Kidney epithelial cell (primary cell): ENCODE measurements around the gene SLC6A8. TPM values are rescaled to one million over a fixed set of nuclear protein-coding genes. Genes with fewer than 3 reads are reported as not detected.

ENCODE experiments used
- DNase-seq: peaks from one replicate; pipeline ENCODE4 v3.0.0-alpha.2; 2010; ENCODE audit warnings: low read depth
- H3K27me3 ChIP-seq: 2 replicates; pipeline ENCODE4 v1.6.0; 2011; ENCODE audit warnings: low read length; ENCODE audit not compliant: control insufficient read depth, insufficient read depth
- H3K36me3 ChIP-seq: 2 replicates; pipeline ENCODE4 v1.5.1; 2011; ENCODE audit warnings: low read length; ENCODE audit not compliant: control insufficient read depth, insufficient read depth
- H3K4me3 ChIP-seq: 2 replicates; pipeline ENCODE4 v1.5.1; 2011; ENCODE audit warnings: low read depth, mild to moderate bottlenecking, control low read depth, low read length
- total RNA-seq: library from RNA; depleted of rRNA; stranded (reverse); fragments of >200 nt; gene quantifications from 2 replicates; pipeline ENCODE4 v1.2.3, GENCODE V29; 2015
- TF ChIP-seq, protein P1 (sequence below): IDR thresholded peaks from 2 replicates; pipeline ENCODE4 v1.5.1; 2011; ENCODE audit warnings: mild to moderate bottlenecking, moderate library complexity, low read length, control low read depth, inconsistent platforms; ENCODE audit not compliant: insufficient read depth, poor library complexity, severe bottlenecking

SLC6A8 gene
- total RNA-seq, 1 donor from 2014 or later, result 35.0 TPM

DNA sequence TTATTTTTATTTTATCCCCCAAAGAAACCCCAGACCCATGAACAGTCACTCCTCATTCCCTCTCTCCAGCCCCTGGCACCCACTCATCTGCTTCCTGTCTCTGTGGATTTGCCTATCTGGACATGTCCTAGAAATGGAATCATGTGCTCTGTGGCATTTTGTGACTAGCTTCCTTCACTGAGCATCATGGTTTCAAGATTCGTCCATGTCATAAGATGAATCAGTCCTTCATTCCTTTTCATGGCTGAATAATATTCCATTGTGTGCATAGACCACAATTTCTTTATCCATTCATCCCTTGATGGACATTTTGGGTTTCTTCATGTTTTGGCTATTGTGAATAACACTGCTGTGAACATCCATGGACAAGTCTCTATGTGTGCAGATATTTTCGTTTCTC is 47.1 kb downstream of the SLC6A8 start:
- DNase-seq, result no peak
- no peaks in the 10 kb centered on the region for H3K36me3 ChIP-seq
- no peaks in the 10 kb centered on the region for H3K27me3 ChIP-seq
- H3K4me3 ChIP-seq, result no peak overlapping the region
- TF ChIP-seq, protein P1, sequence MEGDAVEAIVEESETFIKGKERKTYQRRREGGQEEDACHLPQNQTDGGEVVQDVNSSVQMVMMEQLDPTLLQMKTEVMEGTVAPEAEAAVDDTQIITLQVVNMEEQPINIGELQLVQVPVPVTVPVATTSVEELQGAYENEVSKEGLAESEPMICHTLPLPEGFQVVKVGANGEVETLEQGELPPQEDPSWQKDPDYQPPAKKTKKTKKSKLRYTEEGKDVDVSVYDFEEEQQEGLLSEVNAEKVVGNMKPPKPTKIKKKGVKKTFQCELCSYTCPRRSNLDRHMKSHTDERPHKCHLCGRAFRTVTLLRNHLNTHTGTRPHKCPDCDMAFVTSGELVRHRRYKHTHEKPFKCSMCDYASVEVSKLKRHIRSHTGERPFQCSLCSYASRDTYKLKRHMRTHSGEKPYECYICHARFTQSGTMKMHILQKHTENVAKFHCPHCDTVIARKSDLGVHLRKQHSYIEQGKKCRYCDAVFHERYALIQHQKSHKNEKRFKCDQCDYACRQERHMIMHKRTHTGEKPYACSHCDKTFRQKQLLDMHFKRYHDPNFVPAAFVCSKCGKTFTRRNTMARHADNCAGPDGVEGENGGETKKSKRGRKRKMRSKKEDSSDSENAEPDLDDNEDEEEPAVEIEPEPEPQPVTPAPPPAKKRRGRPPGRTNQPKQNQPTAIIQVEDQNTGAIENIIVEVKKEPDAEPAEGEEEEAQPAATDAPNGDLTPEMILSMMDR, result no peak

DNA sequence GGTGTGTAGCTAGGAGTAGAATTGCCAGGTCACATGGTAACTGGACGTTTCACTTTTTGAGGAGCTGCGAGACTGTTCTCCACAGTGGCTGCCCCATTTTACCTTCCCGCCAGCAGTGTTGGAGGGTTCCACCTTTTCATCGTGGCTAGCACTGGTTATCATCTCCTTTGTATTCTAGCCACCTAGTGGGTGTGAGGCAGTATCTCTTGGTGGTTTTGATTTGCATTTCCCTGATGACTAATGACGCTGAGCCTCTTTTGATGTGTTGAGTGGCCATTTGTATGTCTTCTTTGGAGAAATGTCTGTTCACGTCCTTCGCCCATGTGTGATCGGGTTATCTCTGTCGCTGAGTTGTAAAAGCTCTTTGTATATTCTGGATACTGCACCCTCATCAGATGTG is 47.5 kb downstream of the SLC6A8 start:
- H3K4me3 ChIP-seq, result no peak overlapping the region
- DNase-seq, result no peak
- H3K27me3 ChIP-seq, result no peaks in the 10 kb centered on the region
- TF ChIP-seq, protein P1, result no peak
- H3K36me3 ChIP-seq, result no peaks in the 10 kb centered on the region

DNA sequence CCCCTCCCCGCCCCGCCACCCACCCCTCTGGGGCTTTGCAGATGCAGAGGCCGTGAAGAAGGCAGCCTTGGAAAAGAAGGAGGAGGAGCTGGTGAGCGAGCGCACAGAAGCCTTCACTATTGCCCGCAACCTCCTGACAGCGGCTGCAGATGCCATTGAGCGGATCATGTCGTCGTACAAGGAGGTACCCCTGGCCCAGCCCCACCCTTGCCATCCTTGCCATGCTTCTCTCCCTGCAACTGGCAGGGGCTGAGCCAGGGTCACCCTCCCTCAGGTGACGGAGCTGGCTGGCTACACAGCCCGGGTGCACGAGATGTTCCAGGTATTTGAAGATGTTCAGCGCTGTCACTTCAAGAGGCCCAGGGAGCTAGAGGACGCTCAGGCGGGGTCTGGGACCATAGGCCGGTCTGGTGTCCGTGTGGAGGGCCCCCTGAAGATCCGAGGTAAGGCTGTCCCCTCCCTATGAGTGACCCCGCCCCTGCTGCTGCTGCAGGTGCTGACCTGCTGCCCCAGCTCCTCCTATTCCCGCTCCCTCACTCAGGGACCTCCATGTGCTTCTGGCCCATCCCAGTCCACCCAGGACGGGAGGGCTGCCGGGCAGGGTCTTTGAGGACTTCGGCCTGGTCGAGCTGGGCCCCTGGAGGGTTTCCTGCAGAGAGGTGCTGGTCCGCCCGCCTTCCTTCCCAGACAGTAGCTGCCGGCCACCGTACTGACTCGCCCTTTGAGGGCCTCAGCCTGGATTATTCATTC is 48.5 kb downstream of the SLC6A8 start:
- TF ChIP-seq, protein P1, result no peak

DNA sequence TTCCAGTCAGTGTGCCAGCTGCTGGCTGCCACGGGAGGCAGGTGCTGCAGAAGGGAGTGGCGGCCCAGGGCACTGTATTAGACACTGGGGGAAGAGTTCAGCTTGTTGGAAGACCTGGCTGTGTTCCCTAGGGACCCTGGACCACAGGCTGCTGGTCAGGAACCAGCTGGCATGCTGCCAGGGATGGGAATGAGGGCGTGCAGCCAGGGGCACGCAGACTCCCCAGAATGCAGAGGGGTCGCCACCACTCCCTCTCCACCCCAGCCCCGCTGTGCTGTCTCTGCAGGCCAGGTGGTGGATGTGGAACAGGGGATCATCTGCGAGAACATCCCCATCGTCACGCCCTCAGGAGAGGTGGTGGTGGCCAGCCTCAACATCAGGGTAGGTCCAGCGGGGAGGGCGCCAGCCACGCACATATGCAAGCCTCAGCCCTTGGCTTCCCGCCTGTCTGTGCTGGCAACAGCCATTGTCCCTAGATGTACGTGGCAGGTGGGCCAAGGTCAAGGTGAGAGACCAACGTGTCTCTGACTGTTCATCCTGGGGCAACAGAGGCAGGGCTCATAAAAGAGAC is 49.2 kb downstream of the SLC6A8 start:
- Histone ChIP-seq H3K4me3 (no peak overlapping the region), H3K27me3 (no peaks in the 10 kb centered on the region), H3K36me3 (no peaks in the 10 kb centered on the region)
- DNase-seq, result no peak
- TF ChIP-seq, protein P1, result no peak

More for the DNA sequence above, 48.5 kb downstream of the SLC6A8 start:
- Histone ChIP-seq H3K27me3 (no peaks in the 10 kb centered on the region), H3K36me3 (no peaks in the 10 kb centered on the region), H3K4me3 (no peak overlapping the region)
- DNase-seq, result no peak

DNA sequence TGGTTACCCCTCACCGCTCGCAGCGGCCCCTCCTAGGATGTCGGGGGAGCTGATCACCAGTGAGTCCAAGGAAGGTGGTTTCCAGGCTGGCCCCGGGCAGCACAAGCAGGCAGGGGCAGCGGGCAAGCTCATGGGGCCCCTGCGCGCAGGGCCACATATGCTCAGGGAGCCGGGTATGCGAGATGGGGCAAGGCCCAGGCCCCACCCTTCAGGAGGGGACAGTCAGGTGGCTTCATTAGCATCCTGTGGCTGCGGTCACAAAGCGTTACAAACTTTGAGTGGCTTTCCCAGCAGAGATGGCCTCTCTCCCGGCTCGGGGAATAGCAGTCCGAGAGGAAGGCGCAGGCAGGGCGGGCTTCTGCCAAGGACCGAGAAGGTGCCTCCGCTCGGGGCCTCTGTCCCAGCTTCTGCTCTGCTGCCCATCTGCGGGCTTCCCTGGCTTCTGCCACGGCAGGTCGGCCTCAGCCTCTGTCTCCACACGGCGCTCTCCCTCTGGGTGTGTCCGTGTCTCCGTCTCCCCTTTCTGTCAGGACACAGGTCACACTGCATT is 50.4 kb downstream of the SLC6A8 start:
- H3K4me3 ChIP-seq, result no peak overlapping the region
- H3K36me3 ChIP-seq, result no peaks in the 10 kb centered on the region
- TF ChIP-seq, protein P1, result no peak
- no peak for DNase-seq
- no peaks in the 10 kb centered on the region for H3K27me3 ChIP-seq
